Left lung (tissue), 10 donors: ENCODE results near the gene SORL1. TPM values are rescaled to one million over a fixed set of nuclear protein-coding genes. Genes with fewer than 3 reads are reported as not detected.
A peak's percentile ranks its signal among the peaks of the same experiment; 100 is the strongest.

ENCODE experiments used
- ATAC-seq: fragments of 200-7000 bp; cut with Tn5 transposase; one replicate; pipeline ENCODE4 v1.9.1; 2020; ENCODE audit warnings: moderate library complexity
- DNase-seq, 4 donors: peaks; one replicate each; pipeline ENCODE4 v3.0.0-alpha.2; 2013 to 2020
- H3K27ac ChIP-seq, 2 donors: fragments of 200-600 bp; sonication (generic) in 1 of 2; one replicate each; pipeline versions ENCODE4 v1.5.0 to v1.8.0; 2020 to 2021
- H3K27me3 ChIP-seq, 2 donors: fragments of 200-600 bp; sonication (generic) in 1 of 2; one replicate each; pipeline versions ENCODE4 v1.5.0 to v1.8.0; 2020 to 2021
- H3K36me3 ChIP-seq, 2 donors: fragments of 200-600 bp; sonication (generic) in 1 of 2; one replicate each; pipeline versions ENCODE4 v1.5.0 to v1.8.0; 2020 to 2021
- H3K4me1 ChIP-seq, 2 donors: fragments of 200-600 bp; one replicate each; pipeline ENCODE4 v1.8.0; 2021
- H3K4me3 ChIP-seq, 2 donors: fragments of 200-600 bp; sonication (generic) in 1 of 2; one replicate each; pipeline versions ENCODE4 v1.5.0 to v1.8.0; 2020 to 2021; ENCODE audit warnings: mild to moderate bottlenecking in 1 of 2
- H3K9me3 ChIP-seq, 2 donors: fragments of 200-600 bp; sonication (generic) in 1 of 2; one replicate each; pipeline versions ENCODE4 v1.5.0 to v1.8.0; 2020 to 2021
- CTCF ChIP-seq, 2 donors: fragments of 200-600 bp; sonication (generic) in 1 of 2; IDR thresholded peaks; one replicate each; pipeline versions ENCODE4 v1.5.0 to v1.8.0; 2021; ENCODE audit warnings: antibody characterized with exemption in 2 of 2
- intact Hi-C, 2 donors: fragments of 100-400 bp; cut with DNase I; formaldehyde crosslinking; loops; one replicate each; pipeline versions ENCODE4 v1.11.2 to v1.14.2; 2022
- polyA plus RNA-seq, 6 donors: library from polyadenylated mRNA; unstranded; fragments of 120-200 nt; gene quantifications; one replicate each; pipeline ENCODE4 v1.2.1, GENCODE V29; 2013; ENCODE audit not compliant: insufficient read length in 6 of 6
- total RNA-seq, 2 donors: library from RNA; stranded (reverse); fragmentation: NEBNext Ultra II Directional; extraction: Animal tissue kit (Norgen Biotek cat#: 25700); gene quantifications; one replicate each; pipeline ENCODE4 v1.2.1, GENCODE V29; 2021
- donor health status: DM: no; HTN: yes; CAD: no.
- donor health status: DM: no; HTN: no; CAD: no.

Gene SORL1
- total and polyA plus RNA-seq, 8 donors = 29.8 to 114 (median 33.4) TPM

DNA sequence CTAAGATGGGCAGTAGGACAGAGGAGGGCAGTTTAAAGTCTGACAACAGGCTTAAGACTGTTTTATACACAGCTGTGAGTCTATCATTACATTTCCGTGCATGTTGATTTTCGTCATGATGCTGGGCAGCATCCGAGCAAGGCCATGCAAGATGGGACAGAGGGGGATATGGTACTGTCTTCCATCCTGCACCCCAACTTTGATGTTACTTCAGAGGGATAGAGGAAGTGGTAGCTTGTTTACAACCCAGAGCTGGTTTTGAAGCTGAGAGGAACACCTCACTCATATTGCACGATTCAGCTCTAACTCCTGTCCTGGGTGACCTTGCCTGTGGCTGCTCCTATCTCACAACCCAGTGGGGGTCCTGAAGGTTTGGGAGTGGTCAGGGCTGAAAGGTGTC, 3.0 kb upstream of the SORL1 start:
- Histone ChIP-seq H3K27ac (peak overlapping the region; percentile 4 to 94), H3K4me1 (peaks cover 0 to 82% of the 10 kb centered on the region in 2 donors), H3K36me3 (no peaks in the 10 kb centered on the region), H3K4me3 (no peak overlapping the region), H3K27me3 (peaks cover 0 to 14% of the 10 kb centered on the region in 2 donors), H3K9me3 (no peaks in the 10 kb centered on the region)
- ATAC-seq (no peak), DNase-seq (no peak)
- no peak for TF ChIP-seq CTCF (IDR thresholded peaks at IDR 0.05)
- intact Hi-C loops = no loop called here

DNA sequence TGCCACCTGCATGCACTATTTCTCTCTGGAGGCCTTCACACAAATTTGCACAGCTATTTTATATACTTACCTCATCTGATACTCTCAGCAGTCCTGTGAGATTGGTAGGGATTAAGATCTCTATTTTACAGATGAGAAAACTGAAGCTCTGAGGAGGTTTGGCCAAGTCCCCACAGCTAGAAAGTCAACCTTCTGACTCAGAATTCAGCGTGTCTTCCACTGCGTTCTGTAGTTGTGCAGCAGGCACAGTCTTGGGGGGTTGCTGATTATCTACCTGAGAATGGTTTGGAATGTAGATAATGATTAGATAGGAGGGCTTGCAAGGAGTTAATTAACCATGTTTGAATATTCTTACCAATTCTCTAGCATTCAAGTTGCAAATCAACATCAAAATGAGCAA, 2.5 kb upstream of the SORL1 start:
- Histone ChIP-seq H3K9me3 (no peaks in the 10 kb centered on the region), H3K4me3 (no peak overlapping the region), H3K4me1 (peaks cover 0 to 87% of the 10 kb centered on the region in 2 donors), H3K27ac (peak overlapping the region in 1 of 2 donors; percentile 94), H3K27me3 (peaks cover 0 to 14% of the 10 kb centered on the region in 2 donors), H3K36me3 (no peaks in the 10 kb centered on the region)
- ATAC-seq (no peak), DNase-seq (no peak)
- intact Hi-C loops = no loop called here
- no peak for TF ChIP-seq CTCF (IDR thresholded peaks at IDR 0.05)

DNA sequence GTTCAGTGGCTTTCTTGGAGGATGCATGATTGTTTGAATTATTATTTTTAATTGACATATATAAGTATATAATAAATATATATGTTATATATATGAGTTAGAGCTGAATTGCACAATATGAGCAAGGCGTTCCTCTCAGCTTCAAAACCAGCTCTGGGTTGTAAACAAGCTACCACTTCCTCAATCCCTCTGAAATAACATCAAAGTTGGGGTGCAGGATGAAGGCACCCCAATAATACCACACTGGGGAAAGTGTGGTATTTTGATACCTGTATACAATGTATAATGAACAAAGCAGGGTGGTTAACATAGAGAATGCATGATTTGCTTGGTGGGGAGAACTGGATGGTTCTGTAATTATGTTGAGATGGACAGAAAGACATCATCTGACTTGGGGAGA, 1.7 kb upstream of the SORL1 start:
- Histone ChIP-seq H3K27ac (peak overlapping the region in 1 of 2 donors; percentile 94), H3K36me3 (no peaks in the 10 kb centered on the region), H3K27me3 (peaks cover 0 to 14% of the 10 kb centered on the region in 2 donors), H3K4me1 (peaks cover 0 to 92% of the 10 kb centered on the region in 2 donors), H3K9me3 (no peaks in the 10 kb centered on the region), H3K4me3 (no peak overlapping the region)
- intact Hi-C loops = no loop called here
- no peak for DNase-seq
- TF ChIP-seq CTCF (IDR thresholded peaks at IDR 0.05) = no peak
- no peak for ATAC-seq

DNA sequence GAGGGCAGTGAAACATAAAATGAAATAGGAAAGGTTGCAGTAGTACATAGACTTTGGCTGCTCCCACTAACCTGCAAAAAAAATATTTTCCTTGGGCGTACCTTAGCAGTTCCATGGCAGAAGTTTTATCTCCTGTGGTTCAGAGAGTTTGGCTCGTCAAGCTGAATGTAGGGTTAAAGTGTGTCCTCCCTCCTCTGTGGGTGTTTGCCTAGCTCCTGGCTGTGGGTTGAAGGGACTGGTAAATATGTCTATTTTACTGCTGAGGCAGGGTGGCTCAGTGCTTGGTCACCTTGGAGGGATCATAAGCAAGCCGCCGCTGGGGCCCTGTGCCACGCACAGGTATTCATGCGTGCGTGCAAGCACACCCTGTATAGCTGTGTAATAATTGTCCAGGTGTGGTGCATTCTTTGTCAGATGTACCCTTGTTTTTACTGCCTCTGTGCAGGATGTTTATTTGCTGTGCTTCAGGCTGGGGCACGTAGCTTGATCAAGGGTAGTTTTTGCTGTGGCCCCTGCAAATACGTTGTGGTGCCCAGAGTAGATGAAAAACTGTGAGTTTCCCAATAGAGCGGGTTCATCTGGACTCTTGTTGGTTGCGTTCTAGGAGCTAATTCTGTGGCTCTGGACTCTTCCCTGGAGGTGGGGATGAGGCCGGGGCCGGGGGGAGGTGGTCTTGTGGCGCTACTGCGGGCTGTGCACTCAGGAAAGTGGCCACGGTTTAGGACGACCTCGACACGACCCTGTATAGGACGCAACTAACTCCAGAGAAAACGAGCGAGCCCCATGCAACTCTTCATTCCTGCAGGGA, 732 bp upstream of the SORL1 start:
- peaks cover 0 to 14% of the 10 kb centered on the region in 2 donors for H3K27me3 ChIP-seq
- intact Hi-C loops = no loop called here
- no peaks in the 10 kb centered on the region for H3K9me3 ChIP-seq
- H3K4me1 ChIP-seq = peaks cover 0 to 94% of the 10 kb centered on the region in 2 donors
- DNase-seq = no peak
- TF ChIP-seq CTCF (IDR thresholded peaks at IDR 0.05) = no peak
- peak overlapping the region in 1 of 2 donors; percentile 94 for H3K27ac ChIP-seq
- H3K4me3 ChIP-seq = peak overlapping the region; percentile 81 to 85
- peak; percentile 4 for ATAC-seq
- H3K36me3 ChIP-seq = no peaks in the 10 kb centered on the region

DNA sequence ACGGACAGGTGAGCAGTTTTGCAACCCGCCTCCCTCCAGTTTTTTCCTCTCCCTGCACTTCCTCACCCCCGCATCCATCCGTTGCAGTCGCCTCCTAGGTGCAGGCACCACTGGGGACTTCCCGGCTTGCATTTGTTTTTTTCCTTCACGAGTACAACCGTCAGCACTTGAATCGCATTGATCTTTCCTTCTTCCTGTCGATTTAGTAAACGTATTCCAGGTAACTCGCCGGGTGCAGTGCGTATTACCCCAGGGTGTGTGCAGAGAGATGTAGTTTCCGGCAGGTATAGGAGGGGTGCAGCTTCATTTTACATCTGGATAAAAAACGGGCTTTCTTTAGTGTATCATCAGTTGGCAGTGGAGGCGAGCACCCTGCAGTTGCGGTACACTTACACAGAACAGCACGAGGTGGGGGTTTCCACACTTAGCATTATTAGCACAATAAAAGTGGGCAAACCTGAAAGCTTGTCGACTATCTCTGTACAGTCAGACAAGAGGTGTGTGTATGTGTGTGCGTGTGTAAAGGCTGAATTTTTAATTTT, 566 bp downstream of the SORL1 start, which contains the start of gene SORL1-AS1:
Gene SORL1-AS1, minus strand, starts transcription at position 359 of the 542 bp plus-strand sequence.
- Histone ChIP-seq H3K36me3 (no peaks in the 10 kb centered on the region), H3K4me1 (peaks cover 0 to 87% of the 10 kb centered on the region in 2 donors), H3K27me3 (peaks cover 0 to 14% of the 10 kb centered on the region in 2 donors), H3K4me3 (peak within 1 kb of the TSS; percentile 81 to 85), H3K9me3 (no peaks in the 10 kb centered on the region), H3K27ac (peak within 1 kb of the TSS; percentile 46 to 94)
- ATAC-seq (peak; percentile 21), DNase-seq (no peak)
- TF ChIP-seq CTCF (IDR thresholded peaks at IDR 0.05) = no peak
- intact Hi-C loops = no loop called here
